Uterus (tissue), 4 donors: ENCODE results near the gene USP35. TPM values are rescaled to one million over a fixed set of nuclear protein-coding genes. Genes with fewer than 3 reads are reported as not detected.
A peak's percentile ranks its signal among the peaks of the same experiment; 100 is the strongest.

Experiments
- DNase-seq, 2 donors: peaks; one replicate each; pipeline ENCODE4 v3.0.0-alpha.2; 2019 to 2020
- H3K27ac ChIP-seq, 2 donors: fragments of 200-600 bp; sonication (generic); 1 replicate in 1 of 2; 2 replicates in 1 of 2; pipeline ENCODE4 v1.5.1; 2016 to 2018
- H3K27me3 ChIP-seq, 2 donors: fragments of 200-600 bp; sonication (generic); one replicate each; pipeline ENCODE4 v1.5.1; 2018 to 2019; ENCODE audit warnings: control low read depth in 1 of 2
- H3K36me3 ChIP-seq, 2 donors: fragments of 200-600 bp; sonication (generic); one replicate each; pipeline ENCODE4 v1.5.1; 2019; ENCODE audit warnings: control low read depth in 1 of 2
- H3K4me1 ChIP-seq, 2 donors: fragments of 200-600 bp; sonication (generic); one replicate each; pipeline ENCODE4 v1.5.1; 2018 to 2019; ENCODE audit warnings: control low read depth in 1 of 2
- H3K4me3 ChIP-seq, 2 donors: fragments of 200-600 bp; sonication (generic); 1 replicate in 1 of 2; 2 replicates in 1 of 2; pipeline ENCODE4 v1.5.1; 2018 to 2019; ENCODE audit warnings: mild to moderate bottlenecking in 1 of 2
- H3K9me3 ChIP-seq, 2 donors: fragments of 200-600 bp; sonication (generic); one replicate each; pipeline ENCODE4 v1.5.1; 2019; ENCODE audit warnings: control low read depth in 1 of 2
- POLR2A ChIP-seq, 2 donors: fragments of 450-650 bp; IDR thresholded peaks; one replicate each; pipeline ENCODE4 v1.6.1; 2016; ENCODE audit warnings: antibody characterized with exemption in 2 of 2, mild to moderate bottlenecking in 1 of 2, moderate library complexity in 1 of 2
- intact Hi-C: fragments of 100-400 bp; cut with DNase I; formaldehyde crosslinking; loops from one replicate; pipeline ENCODE4 v1.15.1; 2023; ENCODE audit warnings: low total_unique reads
- total RNA-seq, 4 donors: library from RNA; depleted of rRNA in 3 of 4; stranded (reverse); fragments of >200 nt in 3 of 4; gene quantifications; one replicate each; pipeline versions ENCODE4 v1.1.0 to v1.2.4, GENCODE V29; 2014 to 2023
- TF ChIP-seq, protein P1 (sequence below), 4 experiments: fragments of 200-600 bp in 2 of 4; fragments of 450-650 bp in 2 of 4; sonication (generic) in 2 of 4; IDR thresholded peaks; one replicate each; pipeline ENCODE4 v1.5.1; 2016 to 2019; ENCODE audit warnings: antibody characterized with exemption in 4 of 4, mild to moderate bottlenecking in 2 of 4, moderate library complexity in 1 of 4
- donor health status: DM: yes; HTN: yes; CAD: no.

The USP35 gene
- total RNA-seq, 4 donors from 2014 or later: 5.4 to 25.3 (median 10.3) TPM

DNA sequence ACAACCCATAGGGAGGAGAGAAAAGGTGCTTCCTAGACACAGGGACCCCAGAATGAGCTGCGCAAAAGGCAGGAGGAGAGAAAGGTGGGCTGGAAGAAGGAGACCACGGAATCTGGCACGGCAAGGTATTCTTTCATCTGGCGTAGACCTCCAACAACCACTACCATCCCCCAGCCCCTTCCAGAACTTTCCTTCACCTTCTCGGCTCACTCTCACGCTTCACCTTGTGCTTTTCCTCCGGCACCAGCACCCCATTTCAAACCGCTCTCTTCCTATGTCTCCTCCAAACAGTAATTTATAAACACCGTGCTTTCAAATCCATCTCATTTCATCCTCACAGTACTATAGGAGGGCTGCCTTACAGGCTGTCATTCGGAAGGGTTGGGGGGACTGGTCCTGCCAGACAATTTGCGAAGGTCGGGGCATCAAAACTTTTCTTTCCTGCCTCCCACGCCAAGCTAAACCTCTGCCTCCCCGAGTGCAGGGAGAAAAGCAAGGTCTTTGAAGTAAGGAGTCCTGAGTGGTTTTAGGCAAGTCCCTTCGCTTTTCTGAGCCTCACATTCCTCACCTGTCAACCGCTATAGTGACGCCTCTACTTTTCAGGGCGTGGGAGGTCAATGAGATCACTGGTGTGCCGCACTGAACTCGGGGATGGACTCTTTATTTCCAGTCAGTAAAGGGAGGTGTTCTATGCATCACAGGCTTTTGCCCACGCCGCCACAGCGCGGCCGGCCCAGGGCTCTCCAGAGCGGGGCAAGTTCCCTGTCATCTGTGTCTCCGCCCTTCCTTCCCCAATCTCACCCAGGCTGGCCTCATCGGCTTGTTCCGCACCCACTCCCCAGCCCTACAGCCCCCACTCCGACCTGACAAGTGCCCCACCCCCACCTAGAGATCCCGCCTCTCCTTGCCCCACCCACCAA is 1.1 kb upstream of the USP35 start:
- Histone ChIP-seq H3K27me3 (no peaks in the 10 kb centered on the region), H3K36me3 (no peaks in the 10 kb centered on the region), H3K27ac (peak overlapping the region; percentile 85 to 87), H3K9me3 (no peaks in the 10 kb centered on the region), H3K4me3 (peak overlapping the region; percentile 90 to 100), H3K4me1 (no peaks in the 10 kb centered on the region)
- DNase-seq: no peak
- no peak for TF ChIP-seq POLR2A (IDR thresholded peaks at IDR 0.05)
- TF ChIP-seq, protein P1, sequence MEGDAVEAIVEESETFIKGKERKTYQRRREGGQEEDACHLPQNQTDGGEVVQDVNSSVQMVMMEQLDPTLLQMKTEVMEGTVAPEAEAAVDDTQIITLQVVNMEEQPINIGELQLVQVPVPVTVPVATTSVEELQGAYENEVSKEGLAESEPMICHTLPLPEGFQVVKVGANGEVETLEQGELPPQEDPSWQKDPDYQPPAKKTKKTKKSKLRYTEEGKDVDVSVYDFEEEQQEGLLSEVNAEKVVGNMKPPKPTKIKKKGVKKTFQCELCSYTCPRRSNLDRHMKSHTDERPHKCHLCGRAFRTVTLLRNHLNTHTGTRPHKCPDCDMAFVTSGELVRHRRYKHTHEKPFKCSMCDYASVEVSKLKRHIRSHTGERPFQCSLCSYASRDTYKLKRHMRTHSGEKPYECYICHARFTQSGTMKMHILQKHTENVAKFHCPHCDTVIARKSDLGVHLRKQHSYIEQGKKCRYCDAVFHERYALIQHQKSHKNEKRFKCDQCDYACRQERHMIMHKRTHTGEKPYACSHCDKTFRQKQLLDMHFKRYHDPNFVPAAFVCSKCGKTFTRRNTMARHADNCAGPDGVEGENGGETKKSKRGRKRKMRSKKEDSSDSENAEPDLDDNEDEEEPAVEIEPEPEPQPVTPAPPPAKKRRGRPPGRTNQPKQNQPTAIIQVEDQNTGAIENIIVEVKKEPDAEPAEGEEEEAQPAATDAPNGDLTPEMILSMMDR (IDR thresholded peaks at IDR 0.05): no peak
- intact Hi-C loops: no loop called here

DNA sequence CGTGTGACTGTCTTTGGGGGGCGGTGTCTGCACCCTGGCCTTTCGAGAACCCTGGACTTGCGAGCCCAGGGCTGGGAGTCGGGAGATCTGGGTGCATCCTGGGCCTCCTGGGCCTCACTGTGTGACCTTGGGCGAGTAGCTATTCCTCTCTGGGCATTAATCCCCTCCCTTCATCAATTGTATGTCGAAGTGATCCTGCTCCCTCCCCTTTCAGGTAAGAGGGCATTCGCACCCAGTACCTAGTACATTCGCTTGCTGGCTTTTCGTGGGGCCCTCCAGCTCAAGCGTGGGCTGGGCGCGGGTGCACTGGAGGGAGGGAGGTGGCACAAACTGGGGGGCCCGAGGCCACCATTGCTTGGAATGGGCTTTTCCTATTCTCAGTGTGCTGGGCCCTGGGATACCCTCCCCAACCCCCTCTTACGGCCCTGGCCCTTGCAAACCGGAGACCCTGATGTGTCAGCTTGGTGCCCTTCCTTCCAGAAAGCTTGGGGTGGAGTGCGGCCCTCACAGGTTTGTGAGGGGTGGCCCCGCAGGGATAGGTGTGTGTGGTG is 530 bp downstream of the USP35 start:
- TF ChIP-seq, protein P1 (IDR thresholded peaks at IDR 0.05): no peak
- no peak for TF ChIP-seq POLR2A (IDR thresholded peaks at IDR 0.05)
- no peaks in the 10 kb centered on the region for H3K9me3 ChIP-seq
- intact Hi-C loops: no loop called here
- no peak for DNase-seq
- H3K4me1 ChIP-seq: no peaks in the 10 kb centered on the region
- H3K4me3 ChIP-seq: peak overlapping the region; percentile 90 to 100
- no peaks in the 10 kb centered on the region for H3K36me3 ChIP-seq
- H3K27ac ChIP-seq: peak overlapping the region; percentile 85 to 87
- H3K27me3 ChIP-seq: no peaks in the 10 kb centered on the region

DNA sequence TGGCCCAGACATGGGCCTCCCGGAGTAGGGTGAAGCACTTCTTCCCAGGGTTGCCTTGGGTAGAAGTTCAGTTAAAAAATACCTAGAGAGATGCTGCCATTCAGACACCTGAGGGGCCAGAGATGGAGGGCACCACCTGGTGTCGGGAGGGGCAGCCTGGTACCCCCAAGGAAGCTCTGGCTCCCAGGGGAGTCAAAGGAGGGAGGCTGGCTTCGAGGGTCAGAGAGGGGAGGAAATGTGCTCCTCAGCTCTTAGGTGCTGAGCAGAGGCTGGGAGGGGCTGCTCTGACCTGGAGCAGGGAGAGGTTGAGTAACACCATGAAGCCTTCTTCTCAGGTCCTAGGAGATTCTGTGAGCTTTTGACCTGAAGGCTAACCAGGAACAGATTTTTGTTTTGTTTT is 1.1 kb downstream of the USP35 start:
- Histone ChIP-seq H3K4me3 (peak overlapping the region; percentile 90 to 100), H3K36me3 (no peaks in the 10 kb centered on the region), H3K27me3 (no peaks in the 10 kb centered on the region), H3K9me3 (no peaks in the 10 kb centered on the region), H3K27ac (peak overlapping the region; percentile 85 to 87), H3K4me1 (no peaks in the 10 kb centered on the region)
- intact Hi-C loops: no loop called here
- TF ChIP-seq, protein P1 (IDR thresholded peaks at IDR 0.05): no peak
- no peak for TF ChIP-seq POLR2A (IDR thresholded peaks at IDR 0.05)
- DNase-seq: no peak

DNA sequence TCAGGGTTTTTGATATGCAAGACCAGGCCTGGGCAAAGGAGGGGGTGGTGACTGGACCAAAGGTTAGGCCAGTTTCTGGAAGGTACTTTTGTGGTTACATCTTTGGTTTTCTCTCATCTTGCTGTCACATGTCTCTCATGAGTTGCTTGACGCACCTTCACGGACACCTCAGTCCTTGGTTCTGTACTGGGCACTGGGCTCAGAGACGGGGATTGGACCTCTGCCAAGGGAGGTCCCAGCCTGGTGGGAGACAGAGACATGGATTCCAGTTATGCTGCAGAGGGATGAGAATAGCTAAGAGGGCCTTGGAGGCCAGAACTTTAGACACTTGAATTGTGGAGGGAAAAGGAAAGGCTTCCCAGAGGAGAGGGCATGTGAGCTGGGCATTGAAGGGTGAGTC is 1.7 kb downstream of the USP35 start:
- Histone ChIP-seq H3K27me3 (no peaks in the 10 kb centered on the region), H3K9me3 (no peaks in the 10 kb centered on the region)
- DNase-seq: no peak

More for the DNA sequence above, 1.7 kb downstream of the USP35 start:
- Histone ChIP-seq H3K4me1 (no peaks in the 10 kb centered on the region), H3K36me3 (no peaks in the 10 kb centered on the region), H3K27ac (peak overlapping the region; percentile 85 to 87), H3K4me3 (no peak overlapping the region)
- intact Hi-C loops: no loop called here
- no peak for TF ChIP-seq POLR2A (IDR thresholded peaks at IDR 0.05)
- TF ChIP-seq, protein P1 (IDR thresholded peaks at IDR 0.05): no peak
